HG03457 (cell line): Measurements from ENCODE around the gene TANC1.

Experiments
- ATAC-seq: cut with Tn5 transposase; IDR thresholded peaks from one replicate; pipeline ENCODE4 v1.9.1; 2021; ENCODE audit warnings: moderate number of reproducible peaks; ENCODE audit not compliant: unreplicated experiment

TANC1 gene

DNA sequence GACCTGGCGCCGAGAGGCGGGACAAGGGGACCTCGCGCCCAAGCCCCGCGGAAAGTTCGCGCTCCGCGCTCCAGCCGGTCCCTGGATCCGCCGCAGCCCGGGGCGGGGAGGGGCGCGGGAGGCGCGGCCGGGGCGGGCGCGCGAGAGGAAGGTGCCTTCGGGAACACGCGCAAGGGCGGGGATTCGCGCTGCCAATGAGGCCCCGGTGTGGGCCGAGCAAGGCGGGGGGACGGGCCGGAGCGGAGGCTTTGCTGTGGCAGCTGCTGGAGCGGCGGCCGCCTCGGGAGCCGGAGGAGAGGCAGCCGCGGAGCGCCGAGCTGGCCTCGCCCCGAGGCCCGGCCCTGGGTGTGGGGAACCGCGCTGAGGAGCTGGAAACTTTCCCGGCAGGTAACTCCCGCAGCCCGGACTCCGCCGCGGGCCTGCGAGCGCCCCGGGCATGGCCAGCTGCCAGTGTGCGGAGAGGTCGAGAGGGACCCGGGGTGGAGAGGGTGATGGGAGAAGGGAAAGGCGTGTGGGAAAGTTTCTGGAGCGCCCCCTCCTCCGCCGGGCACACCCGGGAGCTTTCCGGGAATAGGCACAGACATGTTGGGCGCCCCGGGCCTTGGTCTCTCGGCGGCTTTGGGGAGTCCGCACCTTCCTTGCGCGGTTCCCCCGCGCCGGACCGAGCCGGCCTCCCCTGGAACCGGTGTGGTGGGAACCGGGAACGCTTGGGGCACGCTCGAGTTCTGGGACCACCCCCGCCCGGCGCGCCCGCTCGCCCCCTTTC is at the start of gene TANC1:
TANC1 (plus strand) TSS at position 245 of the 766 bp plus-strand sequence. CDS start 97,271 bp downstream, outside the sequence.
- peak; percentile 85 for ATAC-seq

DNA sequence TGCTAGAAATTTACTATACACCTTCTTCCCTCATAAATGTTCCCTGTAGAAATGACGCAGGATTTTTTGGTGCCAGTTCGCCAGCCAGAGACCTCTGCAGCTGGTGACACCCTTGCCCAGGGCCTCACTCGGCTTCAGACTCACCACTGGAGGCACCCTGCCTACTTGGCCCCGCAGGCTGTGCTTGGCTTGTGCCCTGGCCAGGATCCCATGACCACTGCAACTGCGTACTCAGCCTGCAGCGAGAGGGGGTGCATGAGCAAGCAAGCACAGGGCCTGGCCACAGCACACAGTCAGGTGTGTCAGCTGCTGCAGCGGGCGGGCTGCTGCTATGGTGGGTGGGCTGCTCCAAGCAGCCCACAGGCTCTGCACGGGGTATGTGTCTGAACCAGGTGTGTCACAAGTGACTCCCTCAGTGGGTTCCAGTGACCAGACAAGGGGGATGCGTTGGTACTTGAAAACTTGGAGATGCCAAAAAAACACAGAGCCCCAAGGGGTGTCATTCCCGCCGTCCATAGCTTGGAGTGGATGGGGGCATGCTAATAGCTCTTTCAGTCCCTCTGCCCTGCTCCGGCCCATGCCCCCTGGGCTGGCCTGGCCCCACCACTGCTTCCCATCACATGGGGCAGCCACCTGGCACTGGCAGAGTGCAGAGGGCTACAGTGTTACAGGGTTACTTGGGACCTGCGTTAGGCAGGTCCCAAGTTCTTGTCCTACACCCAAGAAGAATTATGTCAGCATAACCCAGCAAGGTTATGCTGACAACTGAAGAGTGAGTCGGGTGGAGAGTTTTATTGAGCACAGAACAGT is 46.6 kb upstream of the TANC1 start:
- no peak for ATAC-seq

DNA sequence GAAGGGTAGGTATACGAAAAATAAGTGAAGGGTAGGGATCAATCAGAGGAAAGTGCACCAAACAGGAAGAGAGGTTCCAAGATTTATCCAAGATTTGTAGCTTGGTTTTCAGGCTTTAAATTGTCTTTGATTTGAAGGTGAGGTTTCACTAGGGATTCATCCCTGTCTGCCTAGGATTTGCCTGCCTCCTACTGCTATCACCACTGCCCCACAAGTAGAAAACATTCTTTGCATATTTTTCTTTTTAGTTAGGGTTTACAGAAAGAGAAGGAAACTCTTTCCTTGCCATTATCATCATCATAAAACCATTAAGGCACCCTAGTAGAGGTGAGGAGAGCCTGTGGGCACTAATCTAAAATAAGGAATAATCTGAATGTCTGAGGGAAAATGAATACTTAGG is 45.8 kb upstream of the TANC1 start:
- ATAC-seq, result no peak

DNA sequence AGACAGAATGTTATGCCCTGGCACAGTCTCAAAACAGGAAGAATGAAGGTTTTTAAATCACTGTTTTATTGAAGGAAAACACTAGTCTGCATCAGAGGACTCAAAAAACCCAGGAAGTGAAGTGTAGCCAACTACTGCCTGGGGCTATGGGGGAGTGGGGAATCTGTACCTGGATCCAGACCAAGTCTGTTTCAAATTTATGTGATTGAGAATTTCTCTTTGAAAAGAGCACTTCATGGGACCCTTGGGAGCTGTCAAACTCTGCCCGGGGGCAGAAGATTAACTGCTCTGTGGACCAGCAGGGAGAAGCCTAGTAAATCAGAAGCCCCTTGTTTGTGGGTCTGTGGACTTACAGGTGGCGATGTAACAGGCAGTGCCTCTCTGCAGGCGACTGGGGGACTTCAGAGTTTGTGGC is 45.3 kb upstream of the TANC1 start:
- no peak for ATAC-seq

DNA sequence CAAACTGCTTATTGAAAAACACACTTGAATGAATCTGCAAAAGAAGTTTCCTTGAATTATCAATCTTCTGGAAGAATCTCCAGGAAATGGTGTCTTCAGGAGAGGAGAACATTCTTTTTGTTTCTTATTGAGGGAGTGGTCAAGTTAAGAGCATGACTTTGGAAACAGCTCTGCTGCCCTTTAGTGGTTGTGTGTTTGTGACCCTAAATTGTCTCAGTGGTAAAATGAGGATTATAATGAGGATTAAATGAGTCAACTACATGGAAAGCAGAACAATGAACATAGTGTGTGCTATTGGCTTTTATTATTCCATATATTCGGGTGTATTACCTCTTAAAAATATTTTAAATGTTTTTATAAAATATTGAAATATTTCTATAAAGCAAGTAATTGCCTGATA is 44.8 kb upstream of the TANC1 start:
- no peak for ATAC-seq

DNA sequence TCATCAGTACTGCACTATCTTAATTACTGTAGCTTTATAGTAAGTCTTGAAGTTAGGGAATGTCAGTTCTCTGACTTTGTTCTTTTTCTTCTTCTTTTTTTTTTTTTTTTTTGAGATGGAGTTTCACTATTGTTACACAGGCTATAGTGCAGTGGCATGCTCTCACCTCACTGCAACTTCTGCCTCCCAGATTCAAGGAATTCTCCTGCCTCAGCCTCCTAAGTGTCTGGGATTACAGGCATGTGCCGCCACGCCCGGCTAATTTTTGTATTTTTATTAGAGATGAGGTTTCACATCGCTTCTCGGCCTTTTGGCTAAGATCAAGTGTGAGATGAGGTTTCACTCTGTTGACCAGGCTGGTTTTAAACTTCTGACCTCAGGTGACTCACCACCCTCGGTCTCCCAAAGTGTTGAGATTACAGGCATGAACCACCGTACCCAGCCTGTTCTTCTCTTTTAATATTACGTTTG is 41.9 kb upstream of the TANC1 start:
- ATAC-seq, result no peak

DNA sequence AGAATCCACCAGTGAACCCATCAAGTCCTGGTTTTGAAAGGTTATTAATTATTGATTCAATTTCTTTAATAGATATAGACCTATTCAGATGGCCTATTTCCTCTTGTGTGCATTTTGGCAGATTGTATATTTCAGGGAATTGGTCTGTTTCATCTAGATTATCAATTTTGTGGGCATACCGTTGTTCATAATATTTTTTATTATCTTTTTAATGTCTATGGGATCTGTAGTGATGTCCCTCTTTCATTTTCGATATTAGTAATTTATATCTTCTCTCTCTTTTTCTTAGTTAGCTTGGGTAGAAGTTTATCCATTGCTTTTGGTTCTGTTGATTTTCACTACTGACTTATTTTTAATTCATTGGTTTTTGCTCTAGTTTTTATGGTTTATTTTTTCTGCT is 39.9 kb upstream of the TANC1 start:
- ATAC-seq, result no peak

DNA sequence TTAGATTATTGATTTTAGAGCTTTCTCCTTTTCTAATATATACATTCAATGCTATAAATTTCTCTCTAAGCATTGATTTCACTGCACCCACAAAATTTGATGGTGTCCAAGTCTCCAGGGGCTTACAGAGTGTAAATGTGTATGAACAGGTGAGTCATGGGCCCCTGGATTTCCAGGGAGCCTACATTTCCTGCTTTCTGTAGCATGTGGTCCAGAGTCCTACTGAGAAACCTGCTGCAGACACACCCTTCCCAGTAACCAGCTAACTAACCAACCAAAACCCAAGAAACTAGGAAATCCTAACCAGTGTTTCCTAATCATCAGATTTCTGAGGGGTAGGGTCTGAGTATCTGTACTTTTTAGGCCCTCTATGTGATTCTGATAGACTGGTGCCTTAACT is 39.5 kb upstream of the TANC1 start:
- ATAC-seq, result no peak

DNA sequence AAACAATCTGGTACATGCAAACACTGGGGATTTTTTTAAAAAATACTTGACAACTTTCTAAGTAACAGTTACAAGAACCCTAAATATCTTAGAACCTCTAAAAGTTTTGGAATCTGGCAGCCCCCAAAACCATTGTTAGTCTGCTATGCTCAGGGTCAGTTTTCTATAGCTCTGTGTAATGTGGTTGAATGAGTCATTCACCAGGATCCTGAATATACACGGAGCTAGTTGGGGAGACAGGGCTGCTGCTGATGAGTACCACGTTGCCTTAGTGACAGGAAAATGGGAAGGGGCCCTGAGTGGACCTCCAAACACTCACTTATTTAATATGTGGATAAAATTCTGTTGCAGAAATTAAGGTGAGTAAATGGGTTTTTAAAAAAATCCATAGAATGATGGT is 36.9 kb upstream of the TANC1 start:
- no peak for ATAC-seq

DNA sequence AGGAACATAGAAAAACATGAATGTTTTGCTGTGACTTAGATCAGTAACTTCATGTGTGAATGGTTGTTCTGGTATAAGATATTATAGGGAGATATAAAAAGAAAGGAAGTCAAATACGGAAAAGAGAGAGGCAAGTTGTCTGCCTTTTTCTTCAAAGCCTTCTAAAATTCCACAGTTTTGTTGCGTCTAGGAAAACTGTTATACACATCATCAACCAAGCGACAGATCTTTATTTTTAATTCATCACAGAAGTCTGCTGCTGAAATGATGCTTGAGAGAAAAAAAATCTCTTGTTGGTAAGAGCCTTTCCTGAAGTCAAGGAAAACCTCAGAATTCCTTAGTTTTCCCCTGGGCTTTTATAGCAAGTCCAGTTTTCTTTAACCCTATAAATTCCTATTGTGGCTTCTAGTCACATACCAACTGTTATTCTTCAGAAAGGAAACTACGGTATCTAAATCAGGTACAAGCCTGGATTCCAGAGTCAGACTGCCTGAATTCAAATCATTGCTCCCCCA is 36.3 kb upstream of the TANC1 start:
- no peak for ATAC-seq

DNA sequence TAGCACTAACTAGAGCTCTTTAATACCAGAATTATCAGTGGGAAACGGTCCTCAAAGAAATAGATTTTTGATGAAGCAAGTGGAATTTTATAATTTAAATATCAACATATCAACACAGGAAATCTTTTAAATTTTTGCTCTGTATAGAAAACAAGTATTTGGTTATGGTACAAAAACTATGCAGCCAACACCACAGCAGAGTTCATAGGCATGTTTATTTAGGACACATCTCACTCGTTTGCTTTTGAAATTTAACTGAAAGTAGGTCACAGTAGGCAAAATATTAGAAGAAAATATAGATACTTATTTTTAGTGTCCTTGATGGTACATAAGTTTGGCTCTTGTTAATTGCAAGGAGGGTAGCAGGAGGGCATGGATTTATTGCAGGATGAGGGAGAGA is 34.3 kb upstream of the TANC1 start:
- ATAC-seq, result no peak

DNA sequence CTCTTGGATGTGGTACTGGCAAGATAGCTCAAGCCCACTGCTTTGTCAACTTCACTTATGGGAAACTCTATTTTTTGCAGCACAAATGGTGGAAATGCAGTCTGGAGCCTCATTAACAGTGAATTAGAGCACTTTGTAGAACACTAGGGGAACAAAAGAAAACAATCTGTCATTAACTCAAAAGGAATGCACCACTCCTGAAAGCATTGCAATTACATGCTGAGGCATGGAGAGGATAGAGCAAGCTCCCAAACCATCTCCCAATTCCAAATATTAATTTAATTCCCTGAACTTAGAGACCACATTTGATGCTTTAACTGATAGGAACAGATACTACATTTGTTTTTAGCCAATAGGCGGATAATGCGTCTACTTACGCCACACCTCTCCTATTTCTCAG is 32.8 kb upstream of the TANC1 start:
- no peak for ATAC-seq

DNA sequence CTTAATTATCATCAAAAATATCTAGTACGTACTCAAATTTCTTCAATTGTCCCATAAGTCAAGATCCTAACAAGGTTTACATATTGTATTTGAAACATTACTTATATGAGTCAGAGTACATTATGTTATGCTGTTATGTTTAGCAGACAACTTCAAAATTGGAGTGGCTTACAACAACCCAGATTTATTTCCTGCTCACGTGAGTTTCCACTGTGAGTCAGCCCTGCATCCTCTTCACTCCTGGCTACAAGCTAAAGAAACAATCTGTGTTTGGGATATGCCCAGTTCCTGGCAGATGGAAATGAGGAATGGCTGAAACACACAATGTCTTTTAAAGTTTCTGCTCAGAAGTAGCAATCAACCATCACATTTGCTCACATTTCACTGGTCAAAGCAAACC is 31.5 kb upstream of the TANC1 start:
- no peak for ATAC-seq

DNA sequence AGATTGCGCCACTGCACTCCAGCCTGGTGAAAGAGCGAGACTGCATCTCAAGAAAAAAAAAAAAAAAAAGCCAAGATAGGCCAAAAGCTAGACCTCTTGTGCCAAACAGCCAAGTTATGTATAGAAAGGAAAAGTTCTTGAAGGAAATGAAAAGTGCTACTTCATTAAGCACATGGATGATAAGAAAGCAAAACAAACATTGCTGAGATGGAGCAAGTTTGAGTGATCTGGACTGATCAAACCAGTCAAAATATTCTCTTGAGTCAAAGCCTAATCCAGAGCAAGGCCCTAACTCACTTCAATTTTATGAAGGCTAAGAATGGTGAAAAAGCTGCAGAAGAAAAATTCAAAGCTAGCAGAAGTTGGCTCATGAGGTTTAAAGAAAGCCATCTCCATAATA is 28.1 kb upstream of the TANC1 start:
- ATAC-seq, result no peak

DNA sequence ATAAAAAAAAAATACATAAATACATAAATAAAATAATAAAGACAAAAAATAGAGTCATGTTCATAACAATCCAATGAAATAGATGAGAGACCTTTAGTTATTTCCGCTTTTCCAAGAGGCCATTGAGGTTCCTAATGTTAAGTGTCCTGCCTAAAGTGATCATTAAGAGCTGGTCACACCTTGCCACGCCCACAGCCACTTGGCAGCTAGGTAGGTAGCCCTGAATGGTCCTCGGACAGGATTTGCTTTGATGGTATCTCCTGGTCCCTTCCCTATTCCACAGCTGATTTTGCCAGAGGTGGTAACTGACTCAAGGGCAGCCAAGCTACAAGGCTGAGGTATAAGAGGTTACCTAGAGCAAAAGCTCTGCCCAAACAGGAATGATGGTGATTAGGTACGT is 24.5 kb upstream of the TANC1 start:
- ATAC-seq, result no peak

DNA sequence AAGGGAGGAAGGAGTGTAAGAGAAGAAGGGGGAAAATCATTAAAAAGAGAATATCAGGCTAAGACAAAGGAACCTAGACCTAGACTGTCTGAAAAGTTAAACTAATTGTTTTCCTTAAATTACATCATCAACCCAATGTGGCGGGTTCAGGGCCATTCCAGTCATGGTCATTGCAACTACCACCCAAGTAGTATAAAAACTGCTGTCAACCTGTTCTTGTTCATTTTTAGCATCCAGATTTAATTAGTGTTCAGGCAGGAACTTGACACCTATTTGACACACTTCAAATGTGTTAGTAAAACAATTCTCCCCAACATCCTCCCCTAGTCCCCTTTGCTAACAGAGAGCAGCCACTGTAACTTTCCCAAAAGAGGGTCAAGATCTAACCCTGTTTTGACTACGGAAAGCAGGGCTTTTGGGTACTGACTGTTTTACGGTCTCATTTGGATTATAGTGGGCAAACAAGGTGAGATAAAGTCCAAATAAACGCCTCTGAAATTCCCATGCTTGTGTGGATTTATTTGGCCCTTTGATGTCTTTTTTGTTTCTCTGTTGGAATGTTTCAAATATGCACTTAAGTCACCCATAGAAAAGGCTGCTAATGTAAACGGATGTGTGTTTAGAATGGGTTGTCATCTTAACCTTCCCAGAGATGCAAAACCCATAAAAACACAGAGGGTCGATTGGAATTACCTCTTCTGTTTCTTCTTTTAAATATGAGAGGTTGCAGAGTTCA is 19.3 kb upstream of the TANC1 start:
- no peak for ATAC-seq

DNA sequence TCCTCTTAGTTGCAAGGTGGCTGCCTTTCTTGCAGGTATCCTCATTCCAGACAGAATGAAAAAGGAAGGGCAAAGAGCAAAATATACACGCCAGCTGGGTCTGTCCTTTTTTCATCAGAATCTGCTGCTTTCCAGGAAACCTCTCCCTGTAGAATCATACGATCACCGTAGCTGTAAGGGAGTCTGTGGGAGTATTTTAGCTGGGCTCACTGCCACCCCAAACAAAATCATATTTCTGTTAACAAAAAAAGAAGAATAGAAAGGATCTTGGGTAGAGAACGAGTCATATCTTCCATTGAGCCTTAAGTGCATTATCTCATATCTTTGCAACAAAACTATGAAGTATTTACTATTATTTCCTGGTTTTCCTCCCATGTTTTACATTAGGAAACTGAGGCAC is 15.0 kb upstream of the TANC1 start:
- ATAC-seq, result no peak

DNA sequence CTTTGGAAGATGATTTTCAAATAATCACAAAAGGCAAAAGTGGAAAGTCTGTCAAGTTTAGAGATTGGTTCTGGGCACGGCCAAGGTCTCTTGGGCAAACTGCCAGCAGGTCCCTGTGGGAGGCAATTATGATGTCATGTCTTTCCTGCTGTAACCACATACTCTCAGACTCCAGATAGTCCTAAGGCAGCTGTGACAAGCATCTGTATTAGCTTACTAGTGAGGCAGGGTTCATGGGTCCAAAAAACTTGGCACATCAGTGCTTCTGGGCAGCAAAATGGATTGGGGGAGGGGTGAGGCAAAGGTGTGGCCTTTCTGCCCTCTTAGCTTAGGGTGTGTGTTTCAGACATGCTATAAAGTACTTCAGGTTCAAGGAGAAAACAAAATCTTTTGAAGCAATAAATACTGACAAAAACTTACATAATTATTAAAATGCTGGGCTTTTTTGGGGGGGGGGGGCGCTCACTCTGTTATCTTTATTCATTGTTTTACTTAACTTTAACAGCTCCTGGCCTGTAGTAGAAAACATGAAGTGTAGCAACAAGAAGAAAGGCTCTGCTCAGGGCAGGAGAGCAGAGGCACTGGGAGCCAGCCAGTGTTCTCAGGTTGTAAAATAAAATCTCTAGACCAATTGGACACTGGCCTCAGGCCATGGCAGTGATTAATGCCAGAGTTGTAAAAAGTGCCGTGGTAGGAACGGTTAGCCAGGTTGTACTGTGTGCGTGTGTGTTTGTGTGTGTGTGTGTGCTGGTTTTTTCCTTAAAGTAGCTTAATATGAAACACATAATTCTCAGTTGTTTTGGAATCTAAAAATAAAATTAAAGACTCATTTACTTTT is 14.3 kb upstream of the TANC1 start:
- no peak for ATAC-seq

DNA sequence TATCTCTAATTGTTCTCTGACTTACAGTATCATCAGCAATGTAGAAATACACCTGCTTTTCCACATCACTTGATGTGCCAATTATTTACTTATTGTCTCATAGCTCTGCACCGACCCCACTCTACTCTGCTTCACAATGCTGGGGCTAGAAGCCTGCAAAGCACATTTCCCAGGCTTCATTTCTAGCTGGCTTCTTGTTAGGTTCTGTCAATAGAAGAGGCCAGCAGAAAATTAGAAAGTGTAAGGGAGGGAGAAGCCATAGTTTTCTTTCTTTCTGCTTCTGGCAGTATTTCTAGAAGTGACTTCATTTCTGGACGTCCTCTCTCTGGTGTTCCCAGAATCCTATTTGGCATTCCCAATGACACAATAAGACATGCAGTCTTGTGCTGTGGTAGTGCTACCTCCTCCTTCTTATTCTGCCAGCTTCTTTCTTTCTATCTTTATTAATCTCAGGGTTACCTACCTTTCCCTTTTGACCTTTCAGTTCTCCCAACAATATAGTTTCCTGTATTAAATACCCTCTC is 12.5 kb upstream of the TANC1 start:
- ATAC-seq, result no peak

DNA sequence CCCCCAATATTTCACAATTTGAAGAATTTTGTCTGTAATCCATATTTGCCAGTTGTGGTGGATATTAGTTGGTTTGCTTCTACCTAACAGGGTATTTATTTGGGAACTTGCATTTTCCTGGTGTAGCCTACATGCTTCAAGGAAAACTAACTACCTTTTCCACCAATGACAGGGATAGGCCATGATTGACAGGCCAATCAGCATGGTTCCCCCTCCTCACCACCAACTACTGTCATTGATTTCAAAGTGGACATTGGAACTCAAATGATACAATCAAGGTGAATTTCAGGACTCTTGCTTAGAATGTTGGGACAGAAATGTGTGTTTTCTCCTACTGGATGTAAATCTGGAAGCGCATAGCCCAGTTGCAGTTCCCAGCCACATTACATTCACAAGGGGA is 10.1 kb upstream of the TANC1 start:
- ATAC-seq, result no peak
